Femur (tissue), 1 donor: ENCODE results near the gene PPP1R3G.
"Not testable (repeated sequence)": the region's sequence is repeated elsewhere in the genome, so short reads cannot be mapped to it uniquely, and the experiment has no call there.

Source experiments
- DNase-seq: peaks from one replicate; pipeline ENCODE4 v3.0.0-alpha.2; 2017

Gene PPP1R3G

DNA sequence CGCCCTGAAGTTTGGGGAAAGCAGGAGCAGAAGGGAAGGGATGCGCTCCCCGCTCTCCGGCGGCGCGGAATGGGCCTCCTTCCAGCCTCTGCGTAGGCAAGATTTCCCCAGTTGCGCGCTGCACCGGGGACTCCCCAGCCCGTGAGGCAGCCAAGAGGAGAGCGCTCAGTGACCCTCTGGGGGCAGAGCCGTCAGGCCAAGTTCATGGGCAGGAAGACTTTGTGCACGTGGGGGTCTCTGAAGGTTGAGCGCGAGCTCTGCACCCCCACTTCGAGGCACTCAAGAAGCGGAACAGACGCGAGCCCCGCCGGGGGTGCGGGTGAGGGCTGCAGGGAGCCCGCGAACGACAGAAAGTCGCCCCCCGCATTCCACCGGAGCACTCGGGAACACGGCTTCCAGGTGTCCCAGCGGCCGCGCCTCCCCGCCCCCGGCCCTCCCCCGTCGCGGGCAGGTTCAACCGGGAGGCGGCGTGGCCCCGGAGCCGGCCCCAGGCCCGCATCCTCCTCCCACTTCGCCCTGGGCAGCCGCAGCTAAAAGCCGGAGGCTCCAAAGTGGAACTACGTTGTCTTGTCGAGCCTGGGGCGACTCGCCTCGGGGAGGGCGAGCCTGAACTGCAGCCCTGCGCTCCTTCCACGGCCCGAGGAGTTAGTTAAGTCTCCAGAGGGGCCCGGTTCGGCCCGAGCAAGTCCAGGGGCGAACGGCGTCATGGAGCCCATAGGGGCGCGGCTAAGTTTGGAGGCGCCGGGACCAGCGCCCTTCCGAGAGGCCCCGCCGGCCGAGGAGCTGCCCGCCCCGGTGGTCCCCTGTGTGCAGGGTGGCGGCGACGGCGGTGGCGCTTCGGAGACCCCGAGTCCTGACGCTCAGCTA is at the start of gene PPP1R3G:
Gene PPP1R3G, plus strand, starts transcription at position 561 of the 867 bp plus-strand sequence. Its CDS starts 145 bp downstream, at position 706.
- peak; percentile 73 for DNase-seq

DNA sequence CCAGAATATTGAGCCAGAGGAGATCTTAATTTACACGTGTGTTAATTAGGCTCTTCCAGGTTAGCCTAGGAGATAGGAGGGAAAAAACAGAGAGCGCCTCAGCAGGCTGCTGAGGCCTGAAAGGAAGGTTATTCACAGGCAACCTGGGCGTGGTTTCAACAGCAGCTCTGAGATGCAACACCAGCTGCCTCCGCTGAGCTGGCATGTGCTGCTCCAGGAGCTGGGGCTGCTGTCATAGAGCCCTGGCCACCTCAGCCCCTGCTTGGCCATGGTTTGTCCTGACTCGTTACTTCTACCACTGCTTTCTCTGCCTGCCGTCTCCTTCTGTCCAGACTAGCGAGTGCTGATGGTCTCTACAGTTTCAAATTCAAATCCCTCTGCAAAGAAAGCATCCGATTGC is 48.9 kb upstream of the PPP1R3G start:
- DNase-seq, result peak; percentile 60

DNA sequence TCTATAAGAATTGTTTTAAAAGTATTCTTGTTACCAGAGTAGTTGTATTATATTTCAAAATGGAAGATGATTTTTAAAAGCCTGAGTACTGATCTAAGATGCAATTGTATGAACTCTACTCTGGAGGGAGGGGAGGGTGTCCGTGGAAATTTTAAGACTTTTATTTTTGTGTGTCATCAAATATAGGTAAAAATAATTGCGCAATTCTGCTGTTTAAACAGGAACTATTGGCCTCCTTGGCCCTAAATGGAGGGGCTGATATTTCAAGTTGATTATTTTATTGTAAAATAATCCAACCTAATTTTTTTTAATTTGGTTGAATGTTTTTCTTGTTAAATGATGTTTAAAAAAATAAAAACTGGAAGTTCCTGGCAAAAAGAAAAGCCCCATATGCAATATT is 43.2 kb upstream of the PPP1R3G start:
- no peak for DNase-seq

DNA sequence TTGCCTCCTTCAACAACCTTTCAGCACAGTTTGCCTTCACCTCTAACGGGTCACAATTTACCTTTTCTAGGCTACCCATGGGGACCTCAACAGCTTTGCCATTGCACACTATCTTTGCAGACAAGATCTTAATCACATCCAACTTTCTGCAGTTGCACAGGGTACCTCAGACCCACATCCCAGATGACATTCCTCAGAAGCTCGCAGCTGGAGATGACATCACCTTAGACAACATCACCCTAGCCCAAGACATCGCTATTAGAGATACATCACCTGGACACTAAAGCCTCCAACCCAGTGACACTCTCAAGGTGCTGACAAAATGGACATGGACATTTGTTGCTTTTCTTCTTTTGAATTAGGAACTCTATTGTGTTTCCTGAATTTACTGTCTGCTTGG is 42.7 kb upstream of the PPP1R3G start:
- DNase-seq, result no peak

DNA sequence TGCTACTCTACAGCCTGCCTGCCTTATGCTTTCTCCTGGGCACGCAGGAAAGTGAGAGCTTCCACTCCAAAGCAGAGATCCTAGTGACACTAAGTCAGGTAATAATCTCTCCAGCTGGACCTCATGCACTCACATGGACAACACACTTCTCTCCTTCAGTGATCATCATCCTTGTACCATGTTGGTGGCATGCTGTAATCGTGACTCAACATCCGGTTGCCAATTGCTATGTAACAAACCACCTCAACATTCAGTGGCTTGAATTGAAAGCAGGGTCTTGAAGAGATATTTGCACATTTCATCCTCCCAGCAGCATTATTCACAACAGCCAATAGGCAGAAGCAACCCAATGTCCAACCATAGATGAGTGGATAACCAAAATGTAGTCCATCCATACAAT is 40.3 kb upstream of the PPP1R3G start:
- no peak for DNase-seq

DNA sequence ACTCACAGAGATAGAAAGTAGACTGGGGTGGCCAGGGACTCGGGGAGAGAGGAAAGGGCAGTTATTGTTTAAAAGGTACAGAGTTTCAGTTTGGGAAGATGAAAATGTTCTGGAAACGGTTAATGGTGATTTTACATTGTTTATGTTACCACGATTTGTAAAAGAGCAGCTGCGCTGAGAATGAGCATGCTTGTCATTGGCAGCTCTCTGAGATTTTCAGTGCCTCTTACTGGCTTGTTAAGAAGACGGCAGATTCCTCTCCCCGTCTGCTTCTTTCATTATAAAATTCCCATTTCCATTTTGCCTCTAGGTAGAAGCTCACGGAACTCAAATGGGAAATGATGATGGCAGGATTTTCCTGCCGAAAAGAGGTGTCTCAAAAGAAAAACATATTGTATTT is 39.7 kb upstream of the PPP1R3G start:
- no peak for DNase-seq

DNA sequence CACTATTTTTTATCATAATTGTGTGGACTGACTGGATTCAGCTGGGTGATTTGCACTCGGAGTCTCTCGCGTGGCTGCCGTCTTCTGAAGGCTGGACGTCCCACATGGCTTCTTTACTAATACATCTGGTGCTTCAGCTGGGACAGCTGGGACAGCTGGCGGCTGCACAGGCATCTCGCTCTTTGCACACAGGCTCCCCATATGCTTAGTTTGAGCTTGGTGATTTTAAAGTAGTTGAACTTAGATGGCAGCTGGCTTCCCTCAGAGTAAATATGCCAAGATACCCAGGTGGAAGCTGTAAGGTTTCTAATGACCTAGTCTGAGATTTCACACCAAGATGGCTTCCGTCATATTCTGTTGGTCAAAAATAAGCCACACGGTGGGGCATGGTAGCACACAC is 38.7 kb upstream of the PPP1R3G start:
- DNase-seq, result peak; percentile 47

DNA sequence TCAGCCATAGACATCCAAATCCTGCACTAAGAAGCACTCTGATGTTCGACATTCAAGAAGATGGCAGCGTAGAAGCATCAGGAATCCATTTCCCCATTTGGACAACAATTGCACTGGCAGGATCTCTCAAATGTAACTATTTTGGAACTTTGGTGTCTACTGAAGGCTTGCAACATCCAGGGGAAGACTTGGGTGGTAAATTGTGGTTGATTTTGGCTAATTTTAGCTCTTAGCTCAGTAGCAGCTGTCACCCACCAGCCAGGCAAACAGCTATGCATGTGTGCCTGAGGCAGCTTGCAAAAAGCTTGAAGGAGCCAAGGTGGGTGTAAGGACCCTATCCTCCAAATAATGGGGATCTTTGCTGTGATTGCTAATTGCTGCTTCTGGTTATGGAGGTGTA is 35.1 kb upstream of the PPP1R3G start:
- no peak for DNase-seq

DNA sequence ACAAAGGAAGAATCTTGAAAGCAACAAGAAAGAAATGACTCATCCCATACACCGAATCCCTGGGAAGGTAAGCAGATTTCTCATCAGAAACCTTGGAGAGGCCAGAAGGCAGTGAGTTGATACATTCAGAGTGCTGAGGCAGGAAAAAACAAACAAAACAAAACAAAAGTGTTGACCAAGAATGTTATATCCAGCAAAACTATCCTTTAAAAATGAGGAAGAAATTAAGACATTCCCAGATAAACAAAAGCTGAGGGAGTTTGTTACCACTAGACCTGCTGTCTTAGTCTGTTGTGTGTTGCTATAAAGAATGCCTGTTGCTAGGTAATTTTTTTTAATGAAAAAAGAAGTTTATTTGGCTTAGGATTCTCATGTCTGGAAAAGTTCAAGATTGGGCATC is 33.7 kb upstream of the PPP1R3G start:
- no peak for DNase-seq

DNA sequence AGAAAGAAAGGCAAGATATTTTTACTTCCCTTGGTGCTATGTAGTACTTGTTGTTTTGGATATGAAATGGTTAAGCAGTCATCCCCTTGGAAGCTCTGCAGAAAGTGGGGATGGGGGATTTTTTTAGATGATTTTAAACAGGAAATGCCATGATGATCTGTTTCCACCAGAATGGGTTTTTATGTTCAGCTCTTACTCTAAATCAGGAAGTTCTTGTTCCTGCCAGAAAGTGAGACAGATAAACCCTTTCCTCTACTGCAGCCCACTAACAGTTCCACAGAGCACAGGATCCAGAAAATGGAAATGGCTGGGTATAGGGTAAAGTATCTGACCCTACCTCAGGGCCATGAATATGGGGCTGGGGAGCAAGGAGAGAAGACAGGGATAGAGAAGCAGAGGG is 32.1 kb upstream of the PPP1R3G start:
- no peak for DNase-seq

DNA sequence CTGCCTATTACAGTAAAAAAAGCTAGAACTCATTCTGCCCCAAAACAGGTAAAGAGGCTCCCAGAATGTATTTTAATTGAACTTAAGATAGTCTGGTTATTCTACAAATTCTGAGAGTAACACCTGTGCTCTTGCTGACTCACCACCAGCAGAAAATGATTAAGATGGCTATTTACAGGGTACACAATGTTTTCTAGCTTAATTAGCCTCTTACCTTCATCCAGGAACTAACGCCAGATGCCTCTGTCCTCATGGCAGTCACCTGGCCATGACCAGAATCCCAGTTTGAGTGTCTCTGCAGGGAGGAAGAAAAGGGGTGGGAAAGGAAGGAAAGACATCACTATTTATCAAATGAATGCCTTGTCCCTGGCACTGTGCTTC is 31.3 kb upstream of the PPP1R3G start:
- DNase-seq, result no peak

DNA sequence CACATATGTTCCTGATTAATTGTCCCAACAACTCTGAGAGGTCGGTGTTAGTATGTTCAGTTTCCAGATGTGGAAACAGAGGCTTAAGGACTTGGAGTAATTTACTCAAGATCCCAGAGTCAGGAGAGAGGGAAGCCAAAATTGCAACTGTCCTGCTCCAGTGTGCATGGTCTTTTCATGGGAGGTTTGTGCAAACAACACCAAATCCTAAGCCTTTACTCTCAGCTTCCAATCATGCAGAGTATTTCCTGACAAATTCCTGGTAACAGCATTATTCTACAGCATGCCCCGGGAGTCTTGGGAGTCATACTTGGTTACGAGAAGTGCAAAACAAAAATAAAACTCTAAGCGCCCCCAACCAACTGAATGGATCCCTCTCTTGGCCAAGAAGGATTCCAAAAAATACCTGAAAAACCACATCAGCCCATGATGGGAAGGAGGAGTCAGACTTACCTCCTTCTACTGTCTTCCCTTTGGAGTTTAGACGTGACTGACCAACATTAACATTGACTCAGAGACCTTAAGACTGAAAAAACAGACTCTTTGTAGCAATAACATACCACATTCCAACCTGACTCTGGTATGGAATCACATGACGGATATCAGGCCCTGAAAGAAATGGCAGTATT is 30.8 kb upstream of the PPP1R3G start:
- no peak for DNase-seq

DNA sequence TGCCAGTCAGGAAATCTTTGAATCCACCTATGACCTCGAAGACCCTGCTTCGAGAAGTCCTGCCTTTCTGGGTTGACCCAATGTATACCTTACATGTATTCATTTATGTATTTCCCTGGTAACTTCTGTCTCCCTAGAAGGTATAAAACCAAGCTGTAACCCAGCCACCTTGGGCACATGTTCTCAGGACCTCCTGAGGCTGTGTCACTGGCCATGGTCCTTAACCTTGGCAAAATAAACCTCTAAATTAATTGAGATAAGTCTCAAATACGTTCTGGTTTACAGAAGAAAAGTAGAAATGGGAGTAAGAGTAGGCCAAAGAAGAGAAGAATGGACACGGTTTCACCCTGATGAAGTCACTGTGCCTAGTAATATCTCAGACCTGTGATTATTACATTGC is 30.0 kb upstream of the PPP1R3G start:
- DNase-seq, result no peak

DNA sequence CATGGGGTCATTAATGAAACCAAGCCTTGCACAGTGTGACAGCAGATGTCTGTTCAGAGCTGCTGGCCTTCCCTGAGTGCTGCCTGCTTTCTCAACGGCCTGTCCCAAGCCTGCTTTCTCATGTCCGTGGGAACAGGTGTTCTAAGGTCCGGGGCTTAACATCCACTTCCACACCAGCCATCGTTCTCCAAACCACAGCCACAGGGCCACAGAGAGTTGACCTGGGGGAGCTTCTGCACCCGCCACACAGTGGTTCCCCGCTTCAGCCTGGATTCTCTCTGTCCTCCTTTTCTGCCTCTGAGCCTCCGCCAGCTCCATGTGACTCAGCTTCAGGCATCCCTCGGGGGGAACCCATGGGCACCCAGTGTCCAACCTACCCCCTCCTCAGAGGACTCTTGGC is 26.9 kb upstream of the PPP1R3G start:
- no peak for DNase-seq

DNA sequence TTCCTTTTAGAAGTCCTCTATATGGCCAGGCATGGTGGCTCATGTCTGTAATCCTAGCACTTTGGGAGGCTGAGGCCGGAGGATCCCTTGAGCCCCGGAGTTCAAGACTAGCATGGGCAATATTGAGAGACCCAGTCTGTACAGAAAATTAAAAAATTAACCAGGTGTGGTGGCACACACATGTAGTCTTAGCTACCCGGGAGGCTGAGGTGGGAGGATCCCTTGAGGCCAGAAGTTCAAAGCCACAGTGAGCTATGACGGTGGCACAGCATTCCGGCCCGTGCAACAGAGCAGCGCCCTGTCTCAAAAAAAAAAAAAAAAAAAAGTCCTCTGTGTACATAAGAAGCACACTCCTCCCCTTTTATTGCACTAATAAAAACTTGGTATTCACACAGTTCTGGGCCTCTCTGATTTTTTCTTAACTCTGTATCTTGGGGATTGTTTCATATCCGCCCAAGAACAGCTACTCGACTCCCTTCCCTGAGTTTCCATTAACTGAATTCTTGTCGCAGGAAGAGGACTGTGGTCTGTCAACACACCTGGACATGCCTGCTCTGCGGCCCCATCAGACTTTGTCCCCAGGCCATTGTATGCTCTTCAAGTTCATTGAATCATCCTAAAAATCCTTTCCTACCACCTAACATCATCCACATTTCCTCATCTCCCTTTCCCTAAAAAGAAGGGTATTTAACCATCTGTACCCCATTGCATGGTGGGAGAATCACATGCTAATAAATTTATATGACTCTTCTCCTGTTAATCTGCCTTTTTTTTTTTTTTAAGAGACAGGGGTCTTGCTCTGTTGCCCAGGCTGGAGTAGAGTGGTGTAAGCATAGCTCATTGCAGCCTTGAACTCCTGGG is 25.9 kb upstream of the PPP1R3G start:
- no peak for DNase-seq

DNA sequence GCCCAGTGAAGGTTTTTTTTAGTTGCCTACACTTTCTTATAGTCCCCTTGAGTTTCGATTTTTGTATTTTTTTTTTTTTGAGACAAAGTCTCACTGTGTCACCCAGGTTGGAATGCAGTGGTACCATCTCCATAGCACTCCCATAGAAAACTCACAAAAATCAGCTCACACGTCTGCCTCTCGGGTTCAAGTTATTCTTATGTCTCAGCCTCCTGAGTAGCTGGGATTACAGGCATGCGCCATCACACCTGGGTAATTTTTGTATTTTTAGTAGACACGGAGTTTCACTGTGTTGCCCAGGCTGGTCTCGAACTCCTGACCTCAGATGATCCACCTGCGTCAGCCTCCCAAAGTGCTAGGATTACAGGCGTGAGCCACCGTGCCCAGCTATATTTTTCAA is 24.7 kb upstream of the PPP1R3G start:
- DNase-seq, result not testable (repeated sequence)

DNA sequence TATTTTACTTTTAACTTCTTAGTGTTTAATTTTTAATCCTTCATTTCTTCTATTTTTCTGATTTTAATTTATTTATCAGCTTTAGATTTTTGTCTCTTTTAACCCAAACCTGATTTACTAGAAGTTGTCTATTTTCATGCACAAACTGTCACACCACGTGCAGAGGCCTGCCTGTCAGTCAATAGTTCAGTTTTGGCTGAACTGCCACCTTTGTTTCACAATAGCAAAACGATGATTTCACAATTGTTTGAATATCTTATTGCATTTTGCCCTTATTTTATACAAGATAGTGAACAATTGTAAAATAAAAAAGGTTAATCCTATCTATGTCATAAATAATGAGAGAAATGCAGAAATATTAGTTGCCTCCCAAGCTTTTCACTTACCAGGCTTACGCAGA is 24.0 kb upstream of the PPP1R3G start:
- no peak for DNase-seq

DNA sequence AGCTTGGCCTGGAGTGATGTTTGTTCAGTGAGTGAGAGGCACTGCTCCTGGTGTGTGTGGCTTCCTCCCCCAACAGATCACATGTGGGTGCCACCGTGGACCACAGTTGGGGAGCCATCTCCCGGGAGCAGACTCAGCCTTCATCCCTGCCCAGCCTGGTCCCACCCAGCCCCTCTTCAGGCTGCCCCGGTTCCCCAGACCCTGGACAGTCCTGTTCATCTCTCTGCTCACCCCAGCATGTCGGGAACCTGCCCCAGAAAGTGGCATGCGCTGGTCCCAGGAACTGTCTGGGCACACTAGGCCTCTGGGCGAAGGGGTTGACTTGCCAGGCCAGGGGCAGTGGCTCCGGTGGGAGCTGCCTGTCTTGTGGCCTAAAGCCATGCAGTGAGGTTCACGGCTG is 21.5 kb upstream of the PPP1R3G start:
- DNase-seq, result no peak

DNA sequence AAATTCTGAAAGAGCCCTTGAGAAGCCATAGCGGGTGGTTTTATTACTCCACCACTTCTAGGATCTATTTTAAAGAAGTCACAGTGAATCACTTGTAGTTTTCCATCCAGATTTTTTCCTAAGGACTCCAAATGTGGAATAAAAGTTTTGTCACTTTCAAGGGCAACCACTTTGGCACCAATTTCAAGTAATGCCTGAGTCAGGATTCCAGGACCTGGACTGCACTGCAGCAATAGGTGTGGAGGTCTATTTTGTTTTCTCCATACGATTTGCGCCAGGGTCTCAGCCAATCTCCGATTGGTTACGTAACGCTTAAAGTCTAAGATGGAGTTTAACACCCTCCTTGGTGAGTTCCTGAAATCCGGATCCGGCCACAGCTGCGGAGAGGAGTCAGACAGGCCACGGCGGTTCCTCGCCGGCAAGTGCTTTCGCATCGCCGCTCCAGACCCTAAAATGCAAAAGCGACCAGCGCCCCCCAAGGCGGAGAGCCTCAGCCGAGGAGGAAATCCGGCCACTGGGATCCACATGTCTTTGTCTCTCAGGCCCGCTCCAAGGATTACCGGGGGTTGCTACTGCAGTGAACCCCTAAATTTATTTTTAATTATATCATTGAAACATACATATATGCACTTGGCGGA is 18.6 kb upstream of the PPP1R3G start:
- no peak for DNase-seq

DNA sequence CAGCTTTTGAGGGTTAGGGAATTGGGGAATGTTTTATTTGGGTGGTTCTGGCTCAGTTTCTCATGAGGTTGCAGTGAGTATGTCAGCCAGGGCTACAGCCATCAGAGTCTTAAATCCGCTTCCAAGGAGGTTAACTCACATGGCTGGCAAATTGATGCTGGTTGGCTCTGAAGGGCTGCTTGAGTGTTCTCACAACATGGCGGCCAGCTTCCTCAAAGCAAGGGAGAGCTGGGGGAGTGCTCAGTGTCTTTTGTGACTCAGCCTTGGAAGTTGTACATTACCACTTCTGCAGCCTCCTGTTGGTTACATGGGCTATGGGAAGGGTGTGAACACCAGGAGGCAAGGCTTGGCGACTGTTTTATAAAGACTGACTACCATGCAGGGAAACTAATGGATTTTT is 17.8 kb upstream of the PPP1R3G start:
- DNase-seq, result no peak

DNA sequence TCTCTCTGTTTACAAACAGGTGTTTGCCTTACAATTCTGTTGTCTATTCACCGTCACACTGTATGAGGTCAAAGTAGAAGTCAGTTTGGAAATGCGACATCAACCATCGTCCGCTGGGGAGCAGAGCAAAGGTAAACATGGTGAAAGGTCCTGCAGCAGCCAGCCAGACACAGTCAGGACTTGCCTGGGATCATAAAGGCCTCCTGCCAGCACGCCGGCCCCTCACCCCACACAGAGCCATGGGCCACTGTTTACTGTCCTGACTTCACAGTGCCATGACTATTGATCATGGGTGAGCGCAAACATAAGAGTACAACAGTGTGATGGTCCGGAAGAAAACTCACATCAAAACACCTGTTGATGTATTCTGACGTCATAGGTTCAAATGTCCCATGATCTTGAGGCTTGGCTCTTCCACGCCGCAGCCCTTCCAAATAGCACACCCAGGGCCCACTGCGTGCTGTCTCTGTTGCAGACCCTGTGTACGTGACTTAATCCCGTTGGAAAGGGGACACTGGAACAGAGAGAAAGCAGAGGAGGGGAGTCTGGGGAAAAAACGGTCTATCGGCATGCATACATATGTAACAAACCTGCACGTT is 16.9 kb upstream of the PPP1R3G start:
- no peak for DNase-seq

DNA sequence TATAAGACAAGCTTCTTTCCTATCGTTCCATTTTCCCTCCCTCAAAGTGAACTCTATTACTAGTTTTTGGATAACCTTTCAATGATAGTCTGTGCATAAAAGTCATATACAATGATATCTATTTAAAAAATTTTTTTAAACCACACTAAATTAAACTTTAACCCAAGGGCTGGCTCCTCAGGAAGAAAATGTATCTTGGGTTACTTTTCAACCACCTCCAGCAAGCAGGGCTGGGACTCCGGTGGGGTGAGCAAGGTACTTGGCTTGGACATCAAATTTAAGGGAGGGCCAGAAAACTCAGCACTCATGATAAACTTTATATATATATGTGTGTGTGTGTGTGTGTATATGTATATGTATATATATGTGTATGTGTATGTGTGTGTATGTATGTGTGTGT is 13.9 kb upstream of the PPP1R3G start:
- DNase-seq, result no peak

DNA sequence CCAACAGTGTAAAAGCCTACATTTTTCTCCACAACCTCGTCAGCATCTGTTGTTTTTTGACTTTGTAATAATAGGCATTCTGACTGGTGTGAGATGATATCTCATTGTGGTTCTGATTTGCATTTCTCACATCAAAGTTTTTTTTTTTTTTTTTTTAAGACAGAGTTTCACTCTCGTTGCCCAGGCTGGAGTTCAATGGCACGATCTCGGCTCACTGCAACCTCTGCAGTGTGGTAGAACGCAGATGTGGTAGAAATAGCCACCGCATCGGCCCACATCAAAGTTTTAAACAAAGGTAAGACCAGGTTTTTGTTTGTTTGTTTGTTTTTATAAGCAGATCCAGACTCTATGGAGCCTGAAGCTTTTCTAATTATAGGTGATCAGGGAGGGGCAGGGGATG is 12.7 kb upstream of the PPP1R3G start:
- no peak for DNase-seq
